SIG-M5 treated with dmso at 0.1 percent for 504 hours (cell line): Measurements from ENCODE around the gene F8A1.
"Not testable (repeated sequence)": the region's sequence is repeated elsewhere in the genome, so short reads cannot be mapped to it uniquely, and the experiment has no call there.

ENCODE experiments used
- DNase-seq: peaks from one replicate; lab custom pipeline; 2025; ENCODE audit not compliant: unreplicated experiment; lab: John Stamatoyannopoulos, UW

The F8A1 gene

DNA sequence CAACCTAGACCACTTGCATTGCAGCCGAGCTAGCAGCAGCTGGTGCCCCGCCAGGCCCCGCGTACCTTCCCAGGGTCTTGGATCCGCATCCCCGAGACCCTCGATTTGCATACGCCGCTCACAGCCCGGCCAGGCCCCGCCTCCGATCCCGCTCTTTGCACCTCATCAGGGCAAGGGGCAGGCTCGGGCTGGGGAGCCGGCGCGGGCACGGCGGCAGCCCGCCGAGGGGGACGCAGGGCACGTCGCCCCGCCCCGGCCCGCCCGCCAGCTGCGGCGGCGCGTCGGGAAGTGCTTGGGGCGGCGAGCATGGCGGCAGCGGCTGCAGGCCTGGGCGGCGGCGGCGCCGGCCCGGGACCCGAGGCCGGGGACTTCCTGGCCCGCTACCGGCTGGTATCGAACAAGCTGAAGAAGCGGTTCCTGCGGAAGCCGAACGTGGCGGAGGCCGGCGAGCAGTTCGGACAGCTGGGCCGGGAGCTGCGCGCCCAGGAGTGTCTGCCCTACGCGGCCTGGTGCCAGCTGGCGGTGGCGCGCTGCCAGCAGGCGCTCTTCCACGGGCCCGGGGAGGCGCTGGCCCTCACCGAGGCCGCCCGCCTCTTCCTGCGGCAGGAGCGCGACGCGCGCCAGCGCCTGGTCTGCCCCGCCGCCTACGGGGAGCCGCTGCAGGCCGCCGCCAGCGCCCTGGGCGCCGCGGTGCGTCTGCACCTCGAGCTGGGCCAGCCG is at the start of gene F8A1:
Gene F8A1, plus strand, starts transcription at position 287 of the 720 bp plus-strand sequence. Its CDS starts 20 bp downstream, at position 307.
- DNase-seq, result not testable (repeated sequence)

GRCh38 chrX:154840856-154841255 is 45.3 kb upstream of the F8A1 start:
- DNase-seq, result peak; percentile 52

DNA sequence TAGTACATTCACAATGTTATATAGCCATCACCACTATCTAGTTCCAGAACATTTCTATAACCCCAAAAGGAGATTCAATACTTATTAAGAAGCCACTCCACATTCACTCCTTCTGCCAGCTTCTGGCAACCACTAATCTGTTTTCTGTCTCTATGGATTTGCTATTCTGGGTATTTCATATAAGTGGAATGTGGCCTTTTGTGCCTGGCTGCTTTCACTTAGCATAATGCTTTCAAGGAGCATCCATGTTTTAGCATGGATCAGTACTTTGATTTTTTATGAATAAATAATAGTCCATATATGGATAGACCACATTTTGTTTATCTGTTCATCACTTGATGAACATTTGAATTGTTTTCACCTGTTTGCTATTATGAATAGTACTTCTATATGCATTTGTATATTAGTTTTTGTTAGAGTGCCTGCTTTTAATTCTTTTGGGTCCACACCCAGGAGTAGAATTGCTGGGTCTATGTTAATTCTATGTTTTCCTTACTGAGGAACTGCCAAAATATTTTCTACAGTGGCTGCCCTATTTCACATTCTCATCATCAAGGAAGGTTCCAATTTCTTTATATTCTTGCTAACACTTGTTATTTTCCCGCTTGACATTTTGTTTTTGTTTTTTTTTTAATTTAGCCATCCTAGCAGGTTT is 35.1 kb upstream of the F8A1 start:
- DNase-seq, result no peak

DNA sequence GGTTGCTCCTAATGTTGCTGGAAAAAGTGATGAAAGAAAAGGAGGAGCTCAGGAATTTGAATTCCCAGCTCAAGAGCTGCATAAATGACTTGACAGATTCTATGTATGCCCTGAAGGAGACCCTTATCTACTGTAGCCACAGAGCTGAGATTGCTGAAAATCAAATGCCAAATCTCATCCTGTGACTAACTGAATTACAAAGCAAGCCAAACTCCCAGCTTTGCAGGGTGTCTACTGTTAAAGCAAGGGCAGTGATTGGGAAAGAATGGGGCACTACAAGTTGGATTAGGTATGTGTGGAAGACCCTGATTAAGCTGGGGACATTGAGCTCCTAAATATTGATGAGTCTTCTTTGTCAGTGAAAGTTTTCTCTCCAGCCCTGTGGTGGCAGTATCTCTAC is 30.9 kb upstream of the F8A1 start:
- no peak for DNase-seq

DNA sequence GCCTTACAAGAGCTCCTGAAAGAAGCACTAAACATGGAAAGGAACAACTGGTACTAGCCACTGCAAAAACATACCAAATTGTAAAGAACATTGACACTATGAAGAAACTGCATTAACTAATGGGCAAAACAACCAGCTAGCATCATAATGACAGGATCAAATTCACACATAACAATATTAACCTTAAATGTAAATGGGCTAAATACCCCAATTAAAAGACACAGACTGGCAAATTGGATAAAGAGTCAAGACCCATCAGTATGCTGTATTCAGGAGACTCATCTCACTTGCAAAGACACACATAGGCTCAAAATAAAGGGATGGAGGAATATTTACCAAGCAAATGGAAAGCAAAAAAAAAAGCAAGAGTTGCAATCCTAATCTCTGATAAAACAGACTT is 17.6 kb upstream of the F8A1 start:
- not testable (repeated sequence) for DNase-seq

DNA sequence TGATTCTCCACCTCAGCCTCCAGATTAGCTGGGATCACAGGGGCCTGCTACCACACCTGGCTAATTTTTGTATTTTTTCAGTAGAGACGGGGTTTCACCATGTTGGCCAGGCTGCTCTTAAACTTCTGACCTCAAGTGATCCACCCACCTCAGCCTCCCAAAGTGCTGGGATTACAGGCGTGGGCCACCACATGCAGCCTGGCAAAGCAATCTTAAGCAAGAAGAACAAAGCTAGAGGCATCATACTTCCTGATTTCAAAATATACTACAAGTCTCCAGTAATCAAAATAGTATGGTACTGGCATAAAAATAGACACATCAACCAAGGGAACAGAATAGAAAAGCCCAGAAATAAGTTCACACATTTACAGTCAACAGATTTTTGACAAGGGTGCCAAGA is 12.8 kb upstream of the F8A1 start:
- no peak for DNase-seq

DNA sequence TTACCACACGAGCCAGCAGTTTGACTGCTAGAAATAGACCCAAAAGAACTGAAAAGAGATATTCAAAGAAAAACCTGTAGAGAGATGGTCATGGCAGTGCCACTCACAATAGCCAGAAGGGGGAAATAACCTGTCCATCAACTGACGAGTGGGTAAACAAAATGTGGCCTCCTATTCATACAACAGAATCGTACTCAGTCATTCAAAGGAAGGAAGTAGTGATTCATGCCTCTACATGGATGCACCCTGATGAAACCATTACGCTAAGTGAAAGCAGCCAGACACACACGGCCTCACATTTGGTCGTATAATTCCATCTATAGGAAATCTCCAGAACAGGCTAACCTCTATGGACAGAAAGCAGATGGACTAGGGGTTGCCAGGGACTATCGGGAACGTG is 2.1 kb upstream of the F8A1 start:
- not testable (repeated sequence) for DNase-seq

DNA sequence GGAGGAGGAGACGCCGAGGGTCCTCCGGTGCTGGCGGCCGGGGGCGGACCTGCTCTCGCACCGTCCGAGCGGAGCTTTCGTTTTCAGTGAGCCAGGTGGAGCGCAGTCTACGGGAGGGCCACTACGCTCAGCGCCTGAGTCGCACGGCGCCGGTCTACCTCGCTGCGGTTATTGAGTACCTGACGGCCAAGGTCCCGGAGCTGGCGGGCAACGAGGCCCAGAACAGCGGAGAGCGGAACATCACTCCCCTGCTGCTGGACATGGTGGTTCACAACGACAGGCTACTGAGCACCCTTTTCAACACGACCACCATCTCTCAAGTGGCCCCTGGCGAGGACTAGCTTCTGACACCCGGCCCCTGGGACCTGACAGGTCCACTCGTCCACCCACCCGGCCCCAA is 1.1 kb upstream of the F8A1 start:
- DNase-seq, result not testable (repeated sequence)

- not testable (repeated sequence) for DNase-seq
These were observed 606 bp upstream of the F8A1 start for GRCh38 chrX:154885549-154885948.

- DNase-seq, result not testable (repeated sequence)
These were observed 650 bp downstream of the F8A1 start for GRCh38 chrX:154886789-154887221.

DNA sequence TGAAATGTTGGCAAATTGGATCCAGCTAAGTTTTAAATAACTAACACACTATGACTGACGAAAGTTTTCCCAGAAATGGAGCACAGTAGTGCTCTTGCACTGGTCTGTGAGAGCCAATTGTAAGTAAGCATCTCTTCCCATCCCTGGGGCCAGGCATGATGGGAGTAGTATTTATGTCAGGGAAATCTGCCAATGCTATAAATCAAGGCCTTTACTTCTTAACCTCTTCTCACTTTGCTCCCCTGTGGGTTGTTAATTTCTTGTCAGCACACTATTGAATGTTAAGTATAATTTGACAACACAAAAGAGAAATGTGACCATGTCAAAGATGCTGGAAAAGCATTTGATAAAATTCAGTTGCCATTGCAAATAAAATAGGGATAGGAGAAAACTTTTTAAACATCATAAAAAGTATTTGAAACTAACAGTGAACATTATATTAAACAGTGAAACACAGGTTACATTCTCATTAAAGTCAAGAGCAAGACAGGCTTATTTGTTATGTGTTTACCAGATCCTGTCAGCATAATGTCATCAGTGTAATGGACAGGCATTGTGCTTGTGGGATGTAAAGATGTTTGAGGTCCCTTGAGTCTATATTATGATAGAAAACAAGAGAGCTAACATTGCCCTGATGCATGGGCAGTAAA is 5.0 kb downstream of the F8A1 start:
- DNase-seq, result no peak

GRCh38 chrX:154892296-154892695 is 6.1 kb downstream of the F8A1 start:
- no peak for DNase-seq

- no peak for DNase-seq
These were observed 14.2 kb downstream of the F8A1 start for GRCh38 chrX:154900323-154900722.

DNA sequence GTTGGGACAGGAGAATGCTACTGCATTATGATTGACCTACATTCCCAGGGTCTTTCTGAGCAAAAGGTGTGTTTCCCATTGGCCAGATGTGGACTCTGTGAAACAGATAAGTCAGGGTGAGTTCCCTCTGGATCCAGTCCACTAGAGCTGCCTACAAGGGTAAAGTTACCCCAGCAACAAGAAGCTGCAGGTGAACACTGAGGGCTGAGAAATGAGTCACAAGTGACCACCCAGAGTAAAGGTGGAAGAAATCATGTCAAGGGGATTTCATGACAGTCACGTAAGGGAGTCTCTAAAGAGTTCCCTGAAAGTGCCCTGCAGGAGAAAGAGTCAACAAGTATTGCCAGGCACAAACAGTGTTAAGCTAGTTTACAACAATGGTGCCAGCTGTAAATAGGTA is 16.3 kb downstream of the F8A1 start:
- DNase-seq, result no peak

DNA sequence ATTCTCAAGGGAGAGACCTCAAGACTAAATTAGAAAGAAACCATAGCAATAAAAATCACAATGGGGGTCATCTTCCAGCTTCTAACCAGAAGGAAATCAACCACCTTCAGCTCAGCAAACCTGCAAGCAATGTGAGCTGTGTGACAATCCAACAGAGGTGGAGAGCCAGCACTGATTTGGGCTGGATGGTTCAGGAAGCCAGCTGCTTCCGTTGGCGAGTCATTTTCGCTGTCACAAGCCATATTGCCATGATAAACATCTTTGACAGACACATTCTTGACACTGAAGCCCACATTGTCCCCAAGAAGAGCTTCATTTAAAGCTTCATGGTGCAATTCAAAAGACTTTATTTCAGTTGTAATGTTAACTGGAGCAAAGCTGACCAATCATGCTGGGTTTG is 22.7 kb downstream of the F8A1 start:
- no peak for DNase-seq

GRCh38 chrX:154910048-154910447 is 23.9 kb downstream of the F8A1 start:
- DNase-seq, result not testable (repeated sequence)

DNA sequence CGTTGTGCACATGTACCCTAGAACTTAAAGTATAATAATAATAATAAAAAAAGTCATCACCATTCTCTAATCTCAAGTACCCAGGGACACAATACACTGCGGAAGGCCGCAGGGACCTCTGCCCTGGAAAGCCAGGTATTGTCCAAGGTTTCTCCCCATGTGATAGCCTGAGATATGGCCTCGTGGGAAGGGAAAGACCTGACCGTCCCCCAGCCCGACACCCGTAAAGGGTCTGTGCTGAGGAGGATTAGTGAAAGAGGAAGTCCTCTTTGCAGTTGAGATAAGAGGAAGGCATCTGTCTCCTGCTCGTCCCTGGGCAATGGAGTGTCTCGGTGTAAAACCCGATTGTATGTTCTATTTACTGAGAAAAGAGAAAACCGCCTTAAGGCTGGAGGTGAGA is 24.4 kb downstream of the F8A1 start:
- not testable (repeated sequence) for DNase-seq

DNA sequence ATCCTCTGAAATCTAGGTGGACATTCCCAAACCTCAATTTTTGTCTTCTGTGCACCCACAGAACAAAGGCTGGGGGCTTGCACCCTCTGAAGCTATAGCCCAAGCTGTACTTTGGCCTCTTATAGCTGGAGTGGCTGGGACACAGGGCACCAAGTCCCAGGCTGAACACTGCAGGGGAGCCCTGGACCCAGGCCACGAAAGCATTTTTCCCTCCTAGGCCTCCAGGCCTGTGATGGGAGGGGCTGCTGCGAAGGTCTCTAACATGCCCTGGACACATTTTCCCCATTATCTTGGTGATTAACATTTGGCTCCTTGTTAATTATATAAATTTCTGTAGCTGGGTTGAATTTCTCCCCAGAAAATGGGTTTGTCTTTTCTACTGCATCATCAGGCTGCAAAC is 27.9 kb downstream of the F8A1 start:
- no peak for DNase-seq

DNA sequence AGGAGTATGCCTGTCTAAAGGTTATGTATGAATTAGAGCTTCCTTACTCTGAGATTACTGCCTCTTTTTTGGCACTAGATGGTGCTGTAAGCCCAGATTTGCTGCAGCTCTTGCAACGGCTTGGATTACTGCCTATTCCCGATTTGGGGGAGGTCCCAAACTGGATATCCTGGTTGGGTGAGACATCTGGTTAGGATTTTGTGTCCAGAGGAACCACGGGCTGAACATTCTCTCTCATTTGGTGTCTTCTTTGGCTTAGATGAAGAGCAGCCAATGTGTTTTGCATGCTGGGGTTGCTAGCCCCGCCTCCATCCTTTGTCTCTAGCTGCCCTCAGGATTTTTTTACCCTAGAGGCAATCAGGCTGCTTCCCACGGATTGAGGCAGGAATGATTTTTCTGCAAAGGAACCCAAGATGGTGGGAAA is 31.9 kb downstream of the F8A1 start:
- peak; percentile 60 for DNase-seq

- DNase-seq, result not testable (repeated sequence)
These were observed 38.6 kb downstream of the F8A1 start for GRCh38 chrX:154924771-154925170.
